Duodenal mucosa (tissue), 2 donors: ENCODE measurements around the gene NAA60.

Source experiments
- H3K27ac ChIP-seq: one replicate; pipeline ENCODE4 v1.7.0; 2013; ENCODE audit warnings: low read depth, low read length
- H3K27me3 ChIP-seq, 2 donors: one replicate each; pipeline ENCODE4 v1.7.0; 2013; ENCODE audit warnings: low read length in 2 of 2, control low read depth in 1 of 2; ENCODE audit not compliant: insufficient read depth in 2 of 2, control insufficient read depth in 1 of 2
- H3K36me3 ChIP-seq, 2 donors: one replicate each; pipeline ENCODE4 v1.7.0; 2013; ENCODE audit warnings: low read length in 2 of 2, control low read depth in 1 of 2; ENCODE audit not compliant: insufficient read depth in 2 of 2, control insufficient read depth in 1 of 2
- H3K4me1 ChIP-seq, 2 donors: one replicate each; pipeline ENCODE4 v1.7.0; 2013; ENCODE audit warnings: low read length in 2 of 2, control low read depth in 1 of 2; ENCODE audit not compliant: insufficient read depth in 2 of 2, control insufficient read depth in 1 of 2
- H3K4me3 ChIP-seq, 2 donors: one replicate each; pipeline ENCODE4 v1.7.0; 2013; ENCODE audit warnings: low read length in 2 of 2, low read depth in 1 of 2
- H3K9ac ChIP-seq, 2 donors: one replicate each; pipeline ENCODE4 v1.7.0; 2013; ENCODE audit warnings: low read length in 2 of 2, low read depth in 1 of 2
- H3K9me3 ChIP-seq, 2 donors: one replicate each; pipeline ENCODE4 v1.7.0; 2013; ENCODE audit warnings: low read length in 2 of 2, control low read depth in 1 of 2; ENCODE audit not compliant: control insufficient read depth in 1 of 2

The NAA60 gene

DNA sequence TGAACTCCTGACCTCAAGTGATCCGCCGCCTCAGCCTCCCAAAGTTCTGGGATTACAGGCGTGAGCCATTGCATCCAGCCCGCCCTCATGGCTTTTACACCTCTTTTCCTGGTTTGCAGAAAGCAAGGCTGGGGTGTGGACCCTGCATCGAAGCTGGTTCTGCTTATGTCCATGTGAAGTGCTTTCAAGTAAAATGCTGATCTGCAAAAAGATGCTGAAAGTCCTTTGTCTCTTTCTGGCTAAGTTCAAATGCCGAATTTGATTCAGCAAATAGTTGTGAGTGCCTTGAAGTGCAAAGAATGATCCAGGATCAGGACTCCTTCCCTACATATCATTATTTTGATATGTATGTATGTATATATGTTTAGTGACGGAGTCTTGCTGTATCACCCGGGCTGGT, 17.1 kb downstream of the NAA60 start:
- H3K9me3 ChIP-seq, result no peaks in the 10 kb centered on the region
- H3K27me3 ChIP-seq, result no peaks in the 10 kb centered on the region
- H3K4me1 ChIP-seq, result peaks cover 39 to 41% of the 10 kb centered on the region in 2 donors
- H3K27ac ChIP-seq, result no peak overlapping the region
- H3K36me3 ChIP-seq, result peaks cover 0 to 5% of the 10 kb centered on the region in 2 donors
- H3K9ac ChIP-seq, result no peak overlapping the region
- peak overlapping the region; percentile 9 to 23 for H3K4me3 ChIP-seq

GRCh38 chr16:3461151-3461550, 17.7 kb downstream of the NAA60 start:
- Histone ChIP-seq H3K4me3 (peak overlapping the region; percentile 9 to 23), H3K9ac (no peak overlapping the region), H3K4me1 (peaks cover 39 to 41% of the 10 kb centered on the region in 2 donors), H3K9me3 (no peaks in the 10 kb centered on the region), H3K36me3 (peaks cover 0 to 10% of the 10 kb centered on the region in 2 donors), H3K27me3 (no peaks in the 10 kb centered on the region), H3K27ac (no peak overlapping the region)

DNA sequence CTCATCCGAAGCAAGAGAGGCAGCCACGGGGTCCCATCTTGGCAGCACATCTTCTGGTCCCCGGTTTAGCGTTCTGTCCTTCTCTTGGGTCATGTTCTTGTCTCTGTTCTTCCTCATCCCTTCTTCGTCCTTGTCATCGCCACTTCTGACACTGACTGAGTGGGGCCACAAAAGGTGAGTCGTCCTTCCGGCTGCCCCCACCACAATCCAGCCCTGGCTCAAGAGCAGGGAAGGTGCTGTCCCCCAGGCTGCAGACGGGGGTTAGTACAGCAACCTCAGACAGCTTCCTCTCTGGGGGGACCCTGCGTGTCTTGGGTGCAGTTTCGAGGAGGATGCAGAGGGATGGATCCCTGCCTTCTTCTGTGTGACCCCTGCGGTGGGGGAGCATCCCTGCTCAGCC, 21.8 kb downstream of the NAA60 start:
- Histone ChIP-seq H3K4me1 (peaks cover 23 to 24% of the 10 kb centered on the region in 2 donors), H3K9ac (no peak overlapping the region), H3K4me3 (no peak overlapping the region), H3K27me3 (no peaks in the 10 kb centered on the region), H3K9me3 (no peaks in the 10 kb centered on the region), H3K36me3 (peaks cover 4 to 37% of the 10 kb centered on the region in 2 donors), H3K27ac (no peak overlapping the region)

DNA sequence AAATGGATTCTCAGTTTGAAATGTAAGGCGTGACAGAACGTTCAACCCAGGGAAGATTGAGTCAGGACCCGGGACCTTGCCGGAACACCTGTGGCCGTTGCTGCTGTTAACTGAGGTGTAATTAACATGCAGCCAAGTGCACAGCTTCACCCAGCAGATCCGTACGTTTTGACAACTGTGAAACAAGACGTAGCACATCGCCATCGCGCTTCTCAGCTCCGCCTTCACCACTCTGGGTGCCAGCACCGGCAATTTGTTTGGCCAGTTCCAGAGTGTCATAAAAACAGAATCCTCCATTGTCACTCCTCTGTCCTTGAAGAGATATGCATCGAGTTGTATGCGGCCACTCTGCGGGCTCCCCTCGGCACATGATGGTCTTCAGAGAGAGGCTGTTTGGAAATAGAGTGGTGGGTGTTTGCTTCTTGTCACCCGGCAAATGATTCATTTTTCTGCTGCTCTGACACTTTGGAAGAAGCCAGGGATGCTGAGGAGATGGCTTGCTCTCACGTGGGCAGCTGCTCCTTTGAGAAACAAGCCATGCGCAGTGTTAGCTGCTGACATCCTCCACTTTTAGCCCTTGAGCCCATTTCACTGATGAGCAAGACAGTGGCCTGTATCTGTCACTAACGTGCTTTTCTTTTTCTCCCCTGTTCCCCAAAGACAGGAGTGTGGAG, 22.6 kb downstream of the NAA60 start:
- Histone ChIP-seq H3K4me3 (no peak overlapping the region), H3K4me1 (peaks cover 16 to 17% of the 10 kb centered on the region in 2 donors), H3K27ac (no peak overlapping the region), H3K36me3 (peaks cover 4 to 38% of the 10 kb centered on the region in 2 donors), H3K9me3 (no peaks in the 10 kb centered on the region), H3K27me3 (no peaks in the 10 kb centered on the region), H3K9ac (no peak overlapping the region)

GRCh38 chr16:3467182-3467581, 23.7 kb downstream of the NAA60 start:
- Histone ChIP-seq H3K4me1 (peaks cover 7 to 8% of the 10 kb centered on the region in 2 donors), H3K36me3 (peaks cover 4 to 38% of the 10 kb centered on the region in 2 donors), H3K27ac (no peak overlapping the region), H3K27me3 (no peaks in the 10 kb centered on the region), H3K9ac (no peak overlapping the region), H3K4me3 (no peak overlapping the region), H3K9me3 (no peaks in the 10 kb centered on the region)

GRCh38 chr16:3467921-3468320, 24.4 kb downstream of the NAA60 start:
- H3K36me3 ChIP-seq, result peaks cover 4 to 44% of the 10 kb centered on the region in 2 donors

DNA sequence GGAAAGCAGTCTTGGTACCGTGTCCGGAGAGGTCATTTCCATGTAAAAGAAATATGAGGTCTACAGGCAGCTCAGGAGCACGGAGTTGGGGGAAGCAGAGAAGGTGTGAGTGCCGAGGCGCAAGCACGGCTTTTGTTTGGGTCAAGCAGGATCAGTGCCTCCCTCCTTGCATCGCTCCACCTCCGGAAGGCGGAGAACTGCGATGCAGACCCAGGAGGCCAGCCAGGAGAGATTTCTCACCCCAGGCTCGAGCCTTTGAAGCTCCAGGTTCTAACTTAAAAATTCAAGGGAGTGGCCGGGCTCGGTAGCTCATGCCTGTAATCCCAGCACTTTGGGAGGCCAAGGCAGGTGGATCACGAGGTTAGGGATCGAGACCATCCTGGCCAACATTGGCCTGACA, 25.0 kb downstream of the NAA60 start:
- no peak overlapping the region for H3K4me3 ChIP-seq
- H3K36me3 ChIP-seq, result peaks cover 4 to 48% of the 10 kb centered on the region in 2 donors
- H3K9ac ChIP-seq, result no peak overlapping the region
- no peak overlapping the region for H3K27ac ChIP-seq
- H3K4me1 ChIP-seq, result peaks cover 3 to 7% of the 10 kb centered on the region in 2 donors
- H3K9me3 ChIP-seq, result no peaks in the 10 kb centered on the region
- no peaks in the 10 kb centered on the region for H3K27me3 ChIP-seq

More at GRCh38 chr16:3467921-3468320, 24.4 kb downstream of the NAA60 start:
- no peak overlapping the region for H3K27ac ChIP-seq
- H3K9me3 ChIP-seq, result no peaks in the 10 kb centered on the region
- no peak overlapping the region for H3K4me3 ChIP-seq
- H3K9ac ChIP-seq, result no peak overlapping the region
- H3K27me3 ChIP-seq, result no peaks in the 10 kb centered on the region
- peaks cover 3 to 7% of the 10 kb centered on the region in 2 donors for H3K4me1 ChIP-seq

DNA sequence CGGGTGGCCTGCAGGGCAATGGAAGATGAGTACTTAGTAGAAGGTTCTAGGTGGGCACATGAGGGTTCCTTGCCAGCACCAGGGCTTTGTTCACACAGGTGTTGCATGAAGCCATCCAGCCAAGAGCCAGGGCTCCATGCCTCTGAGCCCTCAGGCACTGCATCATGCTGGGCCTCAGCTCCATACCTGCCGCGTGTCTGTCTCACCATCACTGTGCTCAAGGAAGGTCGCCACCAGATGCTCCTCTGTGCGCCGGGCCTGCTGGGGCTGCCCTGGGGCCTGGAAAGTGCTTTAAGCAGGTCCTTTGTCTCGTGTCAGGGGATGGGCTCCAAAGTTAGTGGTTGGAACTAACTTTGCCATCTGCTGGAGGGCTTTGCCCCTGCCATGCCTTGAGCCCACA, 26.3 kb downstream of the NAA60 start:
- H3K9ac ChIP-seq, result no peak overlapping the region
- no peak overlapping the region for H3K4me3 ChIP-seq
- peaks cover 4 to 48% of the 10 kb centered on the region in 2 donors for H3K36me3 ChIP-seq
- H3K9me3 ChIP-seq, result no peaks in the 10 kb centered on the region
- peaks cover 4 to 7% of the 10 kb centered on the region in 2 donors for H3K4me1 ChIP-seq
- no peaks in the 10 kb centered on the region for H3K27me3 ChIP-seq
- H3K27ac ChIP-seq, result no peak overlapping the region

DNA sequence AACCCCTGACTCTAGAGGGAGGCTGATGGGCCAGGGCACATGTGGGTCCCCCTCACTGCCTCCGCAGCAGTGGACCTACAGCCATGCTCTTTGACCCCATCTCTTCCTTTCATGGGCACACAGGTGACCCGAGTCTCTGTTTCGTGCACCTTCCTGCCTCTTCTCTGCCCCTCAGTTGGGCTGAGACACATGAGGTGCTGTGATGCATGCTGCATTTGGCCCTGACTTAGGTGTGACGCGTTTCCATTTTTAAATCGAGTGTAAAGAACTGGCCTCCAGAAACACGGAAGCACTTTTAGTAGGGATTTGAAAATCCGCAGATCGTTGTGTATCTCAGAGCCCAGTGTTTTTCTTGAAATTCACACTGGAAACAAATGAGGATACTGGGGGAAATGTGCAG, 27.2 kb downstream of the NAA60 start:
- Histone ChIP-seq H3K4me3 (no peak overlapping the region), H3K36me3 (peaks cover 4 to 42% of the 10 kb centered on the region in 2 donors), H3K27me3 (no peaks in the 10 kb centered on the region), H3K4me1 (peaks cover 7% of the 10 kb centered on the region in 2 donors), H3K9ac (no peak overlapping the region), H3K27ac (no peak overlapping the region), H3K9me3 (no peaks in the 10 kb centered on the region)

DNA sequence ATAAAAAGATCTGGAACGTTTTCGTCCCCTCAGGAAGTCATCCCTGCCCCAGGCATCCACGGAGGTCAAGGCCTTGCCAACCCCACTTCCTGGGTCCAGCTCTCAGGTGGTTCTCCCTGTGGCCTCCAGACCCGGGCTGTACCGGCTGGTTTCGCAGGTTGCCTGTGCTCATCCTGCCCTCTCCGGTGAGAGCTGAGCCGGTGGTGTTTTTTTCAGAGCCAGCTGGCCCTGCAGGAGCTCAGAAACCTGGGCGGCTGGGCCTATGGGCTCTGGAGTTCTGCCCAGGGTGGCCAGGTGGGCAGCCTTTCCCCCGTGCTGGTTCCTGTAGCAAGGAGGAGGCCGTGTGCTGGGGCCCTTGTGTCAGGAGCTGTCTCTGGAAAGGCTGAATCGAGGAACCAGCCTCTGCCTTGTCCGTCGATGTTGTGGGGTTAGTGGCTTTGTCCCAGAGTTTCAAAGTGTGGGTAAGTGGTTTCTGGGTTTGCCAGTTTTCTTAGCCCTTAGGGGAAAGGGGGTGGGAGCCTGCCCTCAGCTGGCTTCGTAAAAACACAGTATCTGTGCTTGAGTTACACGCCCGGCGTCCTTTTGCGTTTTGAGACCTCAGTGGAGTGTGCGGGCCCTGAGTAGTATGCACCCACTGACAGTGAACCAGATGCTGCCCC, 28.2 kb downstream of the NAA60 start:
- Histone ChIP-seq H3K4me3 (no peak overlapping the region), H3K9ac (no peak overlapping the region), H3K4me1 (peaks cover 7 to 12% of the 10 kb centered on the region in 2 donors), H3K27me3 (no peaks in the 10 kb centered on the region), H3K36me3 (peaks cover 4 to 37% of the 10 kb centered on the region in 2 donors), H3K27ac (no peak overlapping the region), H3K9me3 (no peaks in the 10 kb centered on the region)
